Activated naive CD8-positive, alpha-beta T cell (primary cell): ENCODE data around the gene HSD17B1.
"Not testable (repeated sequence)": the region's sequence is repeated elsewhere in the genome, so short reads cannot be mapped to it uniquely, and the experiment has no call there.

Source experiments
- H3K27ac Mint-ChIP-seq: one replicate; pipeline ENCODE4 v1.8.0; 2021; ENCODE audit warnings: mixed read lengths
- H3K27me3 Mint-ChIP-seq: one replicate; pipeline ENCODE4 v1.8.0; 2021; ENCODE audit warnings: mixed read lengths
- H3K36me3 Mint-ChIP-seq: one replicate; pipeline ENCODE4 v1.8.0; 2021; ENCODE audit warnings: mixed read lengths
- H3K4me1 Mint-ChIP-seq: one replicate; pipeline ENCODE4 v1.8.0; 2021; ENCODE audit warnings: low read depth, mixed read lengths
- H3K4me3 Mint-ChIP-seq: one replicate; pipeline ENCODE4 v1.8.0; 2021; ENCODE audit warnings: mild to moderate bottlenecking, mixed read lengths
- H3K9me3 Mint-ChIP-seq: one replicate; pipeline ENCODE4 v1.8.0; 2021; ENCODE audit warnings: low read depth, mixed read lengths

HSD17B1 gene

GRCh38 chr17:42552736-42553135 is at the start of gene HSD17B1:
HSD17B1 (plus strand) TSS chr17:42552923; CDS start chr17:42552934, 11 bp downstream.
- H3K9me3 Mint-ChIP-seq: not testable (repeated sequence)
- peak within 1 kb of the TSS; percentile 89 for H3K4me3 Mint-ChIP-seq
- H3K4me1 Mint-ChIP-seq: peaks cover 27% of the 10 kb centered on the region

GRCh38 chr17:42502926-42503325 is 49.8 kb upstream of the HSD17B1 start:
- Mint-ChIP-seq H3K4me1 (no peaks in the 10 kb centered on the region), H3K27me3 (no peaks in the 10 kb centered on the region), H3K4me3 (no peak overlapping the region), H3K9me3 (no peaks in the 10 kb centered on the region), H3K27ac (no peak overlapping the region), H3K36me3 (peaks cover 11% of the 10 kb centered on the region)

More at GRCh38 chr17:42552736-42553135, at the start of gene HSD17B1:
- H3K36me3 Mint-ChIP-seq, H3K27me3 Mint-ChIP-seq: not testable (repeated sequence)
- H3K27ac Mint-ChIP-seq: peak within 1 kb of the TSS; percentile 88

GRCh38 chr17:42507671-42508070 is 45.1 kb upstream of the HSD17B1 start:
- peaks cover 11% of the 10 kb centered on the region for H3K36me3 Mint-ChIP-seq
- H3K27ac Mint-ChIP-seq: no peak overlapping the region

GRCh38 chr17:42508426-42509165 is 44.1 kb upstream of the HSD17B1 start:
- H3K4me1 Mint-ChIP-seq: no peaks in the 10 kb centered on the region
- H3K27me3 Mint-ChIP-seq: no peaks in the 10 kb centered on the region
- peaks cover 11% of the 10 kb centered on the region for H3K36me3 Mint-ChIP-seq
- no peaks in the 10 kb centered on the region for H3K9me3 Mint-ChIP-seq
- no peak overlapping the region for H3K4me3 Mint-ChIP-seq
- no peak overlapping the region for H3K27ac Mint-ChIP-seq

More at GRCh38 chr17:42507671-42508070, 45.1 kb upstream of the HSD17B1 start:
- H3K4me3 Mint-ChIP-seq: no peak overlapping the region
- H3K27me3 Mint-ChIP-seq: no peaks in the 10 kb centered on the region
- no peaks in the 10 kb centered on the region for H3K9me3 Mint-ChIP-seq
- no peaks in the 10 kb centered on the region for H3K4me1 Mint-ChIP-seq

GRCh38 chr17:42509409-42509808 is 43.3 kb upstream of the HSD17B1 start:
- Mint-ChIP-seq H3K27ac (no peak overlapping the region), H3K4me3 (no peak overlapping the region), H3K9me3 (no peaks in the 10 kb centered on the region), H3K4me1 (no peaks in the 10 kb centered on the region), H3K27me3 (no peaks in the 10 kb centered on the region), H3K36me3 (peaks cover 11% of the 10 kb centered on the region)

- H3K4me1 Mint-ChIP-seq: no peaks in the 10 kb centered on the region
- no peak overlapping the region for H3K4me3 Mint-ChIP-seq
- H3K27ac Mint-ChIP-seq: no peak overlapping the region
- no peaks in the 10 kb centered on the region for H3K9me3 Mint-ChIP-seq
- peaks cover 11% of the 10 kb centered on the region for H3K36me3 Mint-ChIP-seq
- no peaks in the 10 kb centered on the region for H3K27me3 Mint-ChIP-seq
Observed at GRCh38 chr17:42509841-42510240, 42.9 kb upstream of the HSD17B1 start.

- Mint-ChIP-seq H3K27me3 (no peaks in the 10 kb centered on the region), H3K4me3 (no peak overlapping the region), H3K27ac (no peak overlapping the region), H3K36me3 (peaks cover 11% of the 10 kb centered on the region), H3K4me1 (no peaks in the 10 kb centered on the region), H3K9me3 (no peaks in the 10 kb centered on the region)
Observed at GRCh38 chr17:42512246-42512645, 40.5 kb upstream of the HSD17B1 start.

GRCh38 chr17:42512733-42513251 is 39.9 kb upstream of the HSD17B1 start:
- H3K4me3 Mint-ChIP-seq: no peak overlapping the region
- H3K9me3 Mint-ChIP-seq: no peaks in the 10 kb centered on the region
- no peak overlapping the region for H3K27ac Mint-ChIP-seq
- H3K4me1 Mint-ChIP-seq: no peaks in the 10 kb centered on the region
- peaks cover 9% of the 10 kb centered on the region for H3K36me3 Mint-ChIP-seq
- no peaks in the 10 kb centered on the region for H3K27me3 Mint-ChIP-seq

GRCh38 chr17:42513686-42514085 is 39.0 kb upstream of the HSD17B1 start:
- no peaks in the 10 kb centered on the region for H3K9me3 Mint-ChIP-seq
- no peak overlapping the region for H3K27ac Mint-ChIP-seq
- H3K36me3 Mint-ChIP-seq: peaks cover 3% of the 10 kb centered on the region
- H3K4me1 Mint-ChIP-seq: peaks cover 2% of the 10 kb centered on the region
- H3K27me3 Mint-ChIP-seq: no peaks in the 10 kb centered on the region
- no peak overlapping the region for H3K4me3 Mint-ChIP-seq

- no peak overlapping the region for H3K27ac Mint-ChIP-seq
- H3K4me1 Mint-ChIP-seq: peaks cover 2% of the 10 kb centered on the region
- no peaks in the 10 kb centered on the region for H3K9me3 Mint-ChIP-seq
- no peaks in the 10 kb centered on the region for H3K27me3 Mint-ChIP-seq
- H3K4me3 Mint-ChIP-seq: no peak overlapping the region
- H3K36me3 Mint-ChIP-seq: no peaks in the 10 kb centered on the region
Observed at GRCh38 chr17:42514279-42514678, 38.4 kb upstream of the HSD17B1 start.

GRCh38 chr17:42514867-42515266 is 37.9 kb upstream of the HSD17B1 start:
- no peak overlapping the region for H3K4me3 Mint-ChIP-seq
- H3K27ac Mint-ChIP-seq: no peak overlapping the region
- H3K4me1 Mint-ChIP-seq: peaks cover 2% of the 10 kb centered on the region
- H3K27me3 Mint-ChIP-seq: no peaks in the 10 kb centered on the region
- no peaks in the 10 kb centered on the region for H3K9me3 Mint-ChIP-seq
- no peaks in the 10 kb centered on the region for H3K36me3 Mint-ChIP-seq

GRCh38 chr17:42517516-42517915 is 35.2 kb upstream of the HSD17B1 start:
- Mint-ChIP-seq H3K9me3 (no peaks in the 10 kb centered on the region), H3K4me1 (peaks cover 2% of the 10 kb centered on the region), H3K27me3 (no peaks in the 10 kb centered on the region), H3K36me3 (peaks cover 5% of the 10 kb centered on the region), H3K4me3 (no peak overlapping the region), H3K27ac (no peak overlapping the region)

- H3K4me1 Mint-ChIP-seq: peaks cover 2% of the 10 kb centered on the region
- H3K27me3 Mint-ChIP-seq: no peaks in the 10 kb centered on the region
- no peak overlapping the region for H3K4me3 Mint-ChIP-seq
- H3K27ac Mint-ChIP-seq: no peak overlapping the region
- H3K9me3 Mint-ChIP-seq: no peaks in the 10 kb centered on the region
- peaks cover 6% of the 10 kb centered on the region for H3K36me3 Mint-ChIP-seq
Observed at GRCh38 chr17:42518046-42518754, 34.5 kb upstream of the HSD17B1 start.

GRCh38 chr17:42518755-42519545 is 33.8 kb upstream of the HSD17B1 start:
- Mint-ChIP-seq H3K4me1 (peaks cover 2% of the 10 kb centered on the region), H3K27me3 (no peaks in the 10 kb centered on the region), H3K27ac (no peak overlapping the region), H3K36me3 (peaks cover 9% of the 10 kb centered on the region), H3K9me3 (no peaks in the 10 kb centered on the region), H3K4me3 (no peak overlapping the region)
